B cell (primary cell): ENCODE results near the gene OSCAR. TPM values are rescaled to one million over a fixed set of nuclear protein-coding genes. Genes with fewer than 3 reads are reported as not detected.

ENCODE experiments used
- ATAC-seq: fragments of 200-7000 bp; cut with Tn5 transposase; one replicate; pipeline ENCODE4 v1.10.0; 2021; ENCODE audit warnings: low read depth, mild to moderate bottlenecking, moderate number of reproducible peaks, moderate library complexity
- CTCF ChIA-PET: fragments of 350-600 bp; sonication (Branson Sonifier 250); formaldehyde crosslinking; loops from one replicate; lab custom pipeline; 2021; ENCODE audit warnings: antibody characterized with exemption, inconsistent platforms; lab: Charles Lee
- POLR2A ChIA-PET: fragments of 350-600 bp; sonication (Branson Sonifier 250); formaldehyde crosslinking; loops from one replicate; lab custom pipeline; 2021; ENCODE audit warnings: antibody characterized with exemption; lab: Charles Lee
- DNase-seq: peaks from one replicate; pipeline ENCODE4 v3.0.0; 2013
- H2AFZ ChIP-seq: 2 replicates; pipeline ENCODE4 v1.6.1; 2012; ENCODE audit warnings: mild to moderate bottlenecking, low read depth, low read length; ENCODE audit not compliant: insufficient read depth, poor library complexity, severe bottlenecking
- H3K27ac ChIP-seq, 2 donors: 1 replicate in 1 of 2; 2 replicates in 1 of 2; pipeline ENCODE4 v1.5.1; 2012 to 2013; ENCODE audit warnings: low read length in 2 of 2, mild to moderate bottlenecking in 2 of 2, moderate library complexity in 1 of 2
- H3K27me3 ChIP-seq, 4 experiments: fragments of 200-600 bp in 1 of 4; sonication (generic) in 1 of 4; replicated peaks in 1 of 4; 1 replicate in 2 of 4; 2 replicates in 2 of 4; pipeline versions ENCODE4 v1.6.1 to v1.7.0; 2013 to 2016; ENCODE audit warnings: low read length in 3 of 4, mild to moderate bottlenecking in 2 of 4, mixed read lengths in 1 of 4, moderate library complexity in 1 of 4; ENCODE audit not compliant: insufficient read depth in 4 of 4, control insufficient read depth in 3 of 4; ENCODE audit errors: control extremely low read depth in 1 of 4
- H3K36me3 ChIP-seq, 2 experiments: replicated peaks in 1 of 2; 1 replicate in 1 of 2; 2 replicates in 1 of 2; pipeline versions ENCODE4 v1.6.1 to v1.7.1; 2013; ENCODE audit warnings: low read length in 1 of 2; ENCODE audit not compliant: insufficient read depth in 2 of 2, control insufficient read depth in 1 of 2; ENCODE audit errors: control extremely low read depth in 1 of 2, extremely low read depth in 1 of 2
- H3K4me1 ChIP-seq, 2 donors: fragments of 200-600 bp in 1 of 2; sonication (generic) in 1 of 2; 1 replicate in 1 of 2; 2 replicates in 1 of 2; pipeline versions ENCODE4 v1.5.1 to v1.6.1; 2013 to 2017; ENCODE audit warnings: low read length in 2 of 2; ENCODE audit not compliant: control insufficient read depth in 2 of 2, insufficient read depth in 2 of 2
- H3K4me2 ChIP-seq: replicated peaks from 2 replicates; pipeline ENCODE3; 2012; ENCODE audit warnings: mild to moderate bottlenecking, low read depth, low read length; ENCODE audit not compliant: poor library complexity, severe bottlenecking
- H3K4me3 ChIP-seq, 5 experiments: fragments of 200-600 bp in 1 of 5; sonication (generic) in 1 of 5; 1 replicate in 3 of 5; 2 replicates in 2 of 5; pipeline versions ENCODE4 v1.5.1 to v1.7.0; 2011 to 2016; ENCODE audit warnings: low read length in 4 of 5, mild to moderate bottlenecking in 4 of 5, low read depth in 2 of 5, control low read depth in 1 of 5, moderate library complexity in 1 of 5; ENCODE audit not compliant: insufficient read depth in 1 of 5; ENCODE audit errors: control extremely low read depth in 1 of 5, extremely low read depth in 1 of 5
- H3K79me2 ChIP-seq: fragments of 200-600 bp; sonication (generic); one replicate; pipeline ENCODE4 v1.6.0; 2016; ENCODE audit warnings: low read length; ENCODE audit not compliant: control insufficient read depth, insufficient read depth
- H3K9ac ChIP-seq: fragments of 200-600 bp; sonication (generic); 2 replicates; pipeline ENCODE4 v1.6.1; 2017; ENCODE audit warnings: mild to moderate bottlenecking, low read length, moderate library complexity
- H3K9me3 ChIP-seq, 3 donors: one replicate each; pipeline versions ENCODE4 v1.6.1 to v1.7.1; 2013; ENCODE audit warnings: low read length in 2 of 3; ENCODE audit not compliant: control insufficient read depth in 2 of 3, insufficient read depth in 1 of 3; ENCODE audit errors: control extremely low read depth in 1 of 3
- H4K20me1 ChIP-seq: 2 replicates; pipeline ENCODE4 v1.6.0; 2012; ENCODE audit warnings: mild to moderate bottlenecking, low read length; ENCODE audit not compliant: insufficient read depth, control insufficient read depth, poor library complexity, severe bottlenecking
- H3K27ac Mint-ChIP-seq: one replicate; pipeline ENCODE4 v1.8.0; 2021; ENCODE audit warnings: mixed read lengths
- H3K27me3 Mint-ChIP-seq: one replicate; pipeline ENCODE4 v1.8.0; 2021; ENCODE audit warnings: mixed read lengths
- H3K4me1 Mint-ChIP-seq: one replicate; pipeline ENCODE4 v1.8.0; 2021; ENCODE audit warnings: mixed read lengths
- H3K4me3 Mint-ChIP-seq: one replicate; pipeline ENCODE4 v1.8.0; 2021; ENCODE audit warnings: mixed read lengths
- H3K9me3 Mint-ChIP-seq: one replicate; pipeline ENCODE4 v1.8.0; 2022; ENCODE audit warnings: mixed read lengths; ENCODE audit not compliant: insufficient read depth
- EZH2 ChIP-seq: IDR thresholded peaks from 2 replicates; pipeline ENCODE4 v1.6.1; 2012; ENCODE audit warnings: borderline replicate concordance, low read depth, mild to moderate bottlenecking, moderate library complexity, low read length; ENCODE audit not compliant: insufficient read depth, poor library complexity, severe bottlenecking
- WGBS: methylation state at CpG from one replicate; pipeline ENCODE4 v1.1.5; 2013; ENCODE audit warnings: missing lambda C conversion rate; ENCODE audit not compliant: insufficient coverage; 5-methylcytosine and 5-hydroxymethylcytosine counted together
- intact Hi-C: fragments of 100-400 bp; cut with micrococcal nuclease; formaldehyde crosslinking; loops from one replicate; pipeline ENCODE4 v1.10.0; 2022
- polyA plus RNA-seq: library from polyadenylated mRNA; depleted of rRNA; stranded (reverse); fragments of >200 nt; gene quantifications from 2 replicates; pipeline ENCODE4 v1.2.3, GENCODE V29; 2012
- total RNA-seq, 2 donors: library from RNA; stranded (reverse); fragments of 120-200 nt in 1 of 2; gene quantifications; 1 replicate in 1 of 2; 2 replicates in 1 of 2; pipeline versions ENCODE4 v1.2.3 to v1.2.4, GENCODE V29; 2013 to 2022
- TF ChIP-seq, protein P1 (sequence below): fragments of 200-600 bp; IDR thresholded peaks from one replicate; pipeline ENCODE4 v1.8.0; 2022; ENCODE audit warnings: antibody characterized with exemption, mild to moderate bottlenecking

The OSCAR gene
- total and polyA plus RNA-seq, 2 donors (not counting 1 experiment from before 2014, with no cell fraction given), result 1.7 TPM; not detected in 1

DNA sequence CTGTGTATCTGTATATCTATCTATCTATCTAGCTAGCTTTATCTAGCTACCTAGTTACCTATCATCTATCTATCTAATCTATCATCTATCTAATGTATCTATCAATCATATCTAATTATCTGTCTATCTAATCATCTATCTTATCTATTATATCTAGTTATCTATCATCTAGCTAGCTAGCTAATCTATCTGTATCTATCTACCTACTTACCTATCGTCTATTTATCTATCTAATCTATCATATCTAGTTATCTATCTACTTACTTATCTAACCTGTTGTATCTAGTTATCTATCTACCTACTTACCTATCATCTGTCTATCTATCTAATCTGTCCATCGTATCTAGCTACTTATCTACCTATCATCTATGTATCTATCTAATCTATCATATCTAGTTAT is 54.8 kb downstream of the OSCAR start:
- Histone ChIP-seq H3K79me2 (no peaks in the 10 kb centered on the region), H2AFZ (no peak overlapping the region), H4K20me1 (no peaks in the 10 kb centered on the region), H3K27ac (no peak overlapping the region), H3K4me3 (no peak overlapping the region), H3K4me2 (no peak overlapping the region), H3K9me3 (peaks cover 0 to 9% (median 0%) of the 10 kb centered on the region in 3 donors), H3K9ac (no peak overlapping the region), H3K4me1 (no peaks in the 10 kb centered on the region), H3K36me3 (no peaks in the 10 kb centered on the region), H3K27me3 (peaks cover 0 to 3% (median 0%) of the 10 kb centered on the region in 4 experiments)
- Mint-ChIP-seq H3K9me3 (peaks cover 5% of the 10 kb centered on the region), H3K27ac (no peak overlapping the region), H3K27me3 (peaks cover 22% of the 10 kb centered on the region), H3K4me3 (no peak overlapping the region), H3K4me1 (no peaks in the 10 kb centered on the region)
- TF ChIP-seq EZH2, result no peak
- TF ChIP-seq, protein P1, sequence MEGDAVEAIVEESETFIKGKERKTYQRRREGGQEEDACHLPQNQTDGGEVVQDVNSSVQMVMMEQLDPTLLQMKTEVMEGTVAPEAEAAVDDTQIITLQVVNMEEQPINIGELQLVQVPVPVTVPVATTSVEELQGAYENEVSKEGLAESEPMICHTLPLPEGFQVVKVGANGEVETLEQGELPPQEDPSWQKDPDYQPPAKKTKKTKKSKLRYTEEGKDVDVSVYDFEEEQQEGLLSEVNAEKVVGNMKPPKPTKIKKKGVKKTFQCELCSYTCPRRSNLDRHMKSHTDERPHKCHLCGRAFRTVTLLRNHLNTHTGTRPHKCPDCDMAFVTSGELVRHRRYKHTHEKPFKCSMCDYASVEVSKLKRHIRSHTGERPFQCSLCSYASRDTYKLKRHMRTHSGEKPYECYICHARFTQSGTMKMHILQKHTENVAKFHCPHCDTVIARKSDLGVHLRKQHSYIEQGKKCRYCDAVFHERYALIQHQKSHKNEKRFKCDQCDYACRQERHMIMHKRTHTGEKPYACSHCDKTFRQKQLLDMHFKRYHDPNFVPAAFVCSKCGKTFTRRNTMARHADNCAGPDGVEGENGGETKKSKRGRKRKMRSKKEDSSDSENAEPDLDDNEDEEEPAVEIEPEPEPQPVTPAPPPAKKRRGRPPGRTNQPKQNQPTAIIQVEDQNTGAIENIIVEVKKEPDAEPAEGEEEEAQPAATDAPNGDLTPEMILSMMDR, result no peak
- POLR2A ChIA-PET, result no interaction called here
- CTCF ChIA-PET, result interaction anchor here (0.6 kb wide), 1 partner anchor 11 kb away, joined by 3 read pairs; no protein-coding TSS in a partner anchor
- intact Hi-C loops, result no loop called here
- WGBS, result 100% methylated on average over 1 of the region's 2 CpGs
- no peak for ATAC-seq
- no peak for DNase-seq

Other genes with a start within 250 kb of the OSCAR start
- 18.5 and 18.9 TPM in 2 replicates for gene MYADM, start 232.9 kb downstream of the OSCAR start, total RNA-seq
- gene MYADM, start 232.9 kb downstream of the OSCAR start, polyA plus RNA-seq, result 172 and 184 TPM in 2 replicates
- gene PRKCG, start 218.6 kb downstream of the OSCAR start, total RNA-seq, result not detected in 2 replicates
- 0.31 and 2.6 TPM in 2 replicates for gene PRKCG, start 218.6 kb downstream of the OSCAR start, polyA plus RNA-seq
- gene CACNG7, start 191.5 kb downstream of the OSCAR start, total RNA-seq, result not detected in 2 replicates
- gene CACNG7, start 191.5 kb downstream of the OSCAR start, polyA plus RNA-seq, result not detected in 2 replicates
- not detected in 2 replicates for gene CACNG8, start 137.9 kb downstream of the OSCAR start, total RNA-seq
- not detected in 2 replicates for gene CACNG8, start 137.9 kb downstream of the OSCAR start, polyA plus RNA-seq
- not detected in 2 replicates for gene CACNG6, start 109.2 kb downstream of the OSCAR start, total RNA-seq
- gene CACNG6, start 109.2 kb downstream of the OSCAR start, polyA plus RNA-seq, result not detected in 2 replicates
- gene VSTM1, start 36.9 kb downstream of the OSCAR start, total RNA-seq, result not detected in 2 replicates
- 0.58 and 0.82 TPM in 2 replicates for gene VSTM1, start 36.9 kb downstream of the OSCAR start, polyA plus RNA-seq
- gene TARM1, start 19.4 kb downstream of the OSCAR start, total RNA-seq, result not detected in 2 replicates
- gene TARM1, start 19.4 kb downstream of the OSCAR start, polyA plus RNA-seq, result not detected in 2 replicates
- gene NDUFA3, start 2.1 kb upstream of the OSCAR start, total RNA-seq, result 91.8 and 94.4 TPM in 2 replicates
- 46.6 and 55.4 TPM in 2 replicates for gene NDUFA3, start 2.1 kb upstream of the OSCAR start, polyA plus RNA-seq
- 10.4 and 12.7 TPM in 2 replicates for gene TFPT, start 14.9 kb upstream of the OSCAR start, total RNA-seq
- 8.4 and 8.7 TPM in 2 replicates for gene TFPT, start 14.9 kb upstream of the OSCAR start, polyA plus RNA-seq
- 65.4 and 66.2 TPM in 2 replicates for gene PRPF31, start 15.0 kb upstream of the OSCAR start, total RNA-seq
- gene PRPF31, start 15.0 kb upstream of the OSCAR start, polyA plus RNA-seq, result 61.2 and 62.4 TPM in 2 replicates
- 71.0 and 82.1 TPM in 2 replicates for gene CNOT3, start 37.0 kb upstream of the OSCAR start, total RNA-seq
- 28.1 and 28.5 TPM in 2 replicates for gene CNOT3, start 37.0 kb upstream of the OSCAR start, polyA plus RNA-seq
- gene LENG1, start 58.9 kb upstream of the OSCAR start, total RNA-seq, result 13.7 and 16.5 TPM in 2 replicates
- 9.0 and 9.2 TPM in 2 replicates for gene LENG1, start 58.9 kb upstream of the OSCAR start, polyA plus RNA-seq
- not detected in 2 replicates for gene TMC4, start 72.4 kb upstream of the OSCAR start, total RNA-seq
- gene TMC4, start 72.4 kb upstream of the OSCAR start, polyA plus RNA-seq, result not detected in 2 replicates
- 34.8 and 37.8 TPM in 2 replicates for gene MBOAT7, start 88.8 kb upstream of the OSCAR start, total RNA-seq
- gene MBOAT7, start 88.8 kb upstream of the OSCAR start, polyA plus RNA-seq, result 18.6 and 22.3 TPM in 2 replicates
- gene TSEN34, start 90.5 kb upstream of the OSCAR start, total RNA-seq, result 23.5 and 25.1 TPM in 2 replicates
- gene TSEN34, start 90.5 kb upstream of the OSCAR start, polyA plus RNA-seq, result 17.6 and 18.2 TPM in 2 replicates
- gene RPS9, start 100.1 kb upstream of the OSCAR start, total RNA-seq, result 1,512 and 1,603 TPM in 2 replicates
- 3,492 and 3,905 TPM in 2 replicates for gene RPS9, start 100.1 kb upstream of the OSCAR start, polyA plus RNA-seq
- 0.25 and 0.34 TPM in 2 replicates for gene LILRB3, start 122.2 kb upstream of the OSCAR start, total RNA-seq
- gene LILRB3, start 122.2 kb upstream of the OSCAR start, polyA plus RNA-seq, result 1.0 and 2.3 TPM in 2 replicates
- not detected in 2 replicates for gene LILRA6, start 142.0 kb upstream of the OSCAR start, total RNA-seq
- 0.66 and 0.79 TPM in 2 replicates for gene LILRA6, start 142.0 kb upstream of the OSCAR start, polyA plus RNA-seq
- gene LILRB5, start 156.5 kb upstream of the OSCAR start, total RNA-seq, result 0.05 and 0.17 TPM in 2 replicates
- gene LILRB5, start 156.5 kb upstream of the OSCAR start, polyA plus RNA-seq, result not detected in 2 replicates
- 8.3 and 9.2 TPM in 2 replicates for gene LILRB2, start 180.3 kb upstream of the OSCAR start, total RNA-seq
- 7.5 and 12.4 TPM in 2 replicates for gene LILRB2, start 180.3 kb upstream of the OSCAR start, polyA plus RNA-seq
- 0.46 TPM in 1 of 2 replicates, not detected in the other for gene LILRA5, start 212.4 kb upstream of the OSCAR start, total RNA-seq
- 1.3 and 1.8 TPM in 2 replicates for gene LILRA5, start 212.4 kb upstream of the OSCAR start, polyA plus RNA-seq
- gene LILRA4, start 238.4 kb upstream of the OSCAR start, total RNA-seq, result 10.1 and 10.4 TPM in 2 replicates
- gene LILRA4, start 238.4 kb upstream of the OSCAR start, polyA plus RNA-seq, result 7.2 TPM in 2 replicates